Neural progenitor cell (in vitro differentiated cells): ENCODE measurements around the gene OR52K1. TPM values are rescaled to one million over a fixed set of nuclear protein-coding genes. Genes with fewer than 3 reads are reported as not detected.

Experiments
- DNase-seq: peaks from one replicate; pipeline ENCODE4 v3.0.0-alpha.2; 2016; ENCODE audit warnings: low spot score
- H2AFZ ChIP-seq: fragments of 200-600 bp; sonication (generic); replicated peaks from 2 replicates; pipeline ENCODE4 v1.6.1; 2016; ENCODE audit warnings: antibody characterized with exemption
- H3F3A ChIP-seq: fragments of 200-600 bp; sonication (generic); 2 replicates; pipeline ENCODE4 v1.6.1; 2016; ENCODE audit warnings: antibody characterized with exemption, low read depth
- H3K27ac ChIP-seq: fragments of 200-600 bp; sonication (generic); 2 replicates; pipeline ENCODE4 v1.5.1; 2016; ENCODE audit warnings: mild to moderate bottlenecking
- H3K27me3 ChIP-seq: fragments of 200-600 bp; sonication (generic); 2 replicates; pipeline ENCODE4 v1.6.1; 2016; ENCODE audit warnings: mild to moderate bottlenecking, moderate library complexity
- H3K36me3 ChIP-seq: fragments of 200-600 bp; sonication (generic); 2 replicates; pipeline ENCODE4 v1.5.1; 2016
- H3K4me1 ChIP-seq: fragments of 200-600 bp; sonication (generic); 2 replicates; pipeline ENCODE4 v1.6.1; 2016; ENCODE audit warnings: mixed run types
- H3K4me2 ChIP-seq: fragments of 200-600 bp; sonication (generic); 2 replicates; pipeline ENCODE4 v1.6.1; 2016
- H3K4me3 ChIP-seq: fragments of 200-600 bp; sonication (generic); 2 replicates; pipeline ENCODE4 v1.5.1; 2016
- H3K79me2 ChIP-seq: fragments of 200-600 bp; sonication (generic); 2 replicates; pipeline ENCODE4 v1.6.1; 2016; ENCODE audit warnings: low read depth
- H3K9ac ChIP-seq: fragments of 200-600 bp; sonication (generic); 2 replicates; pipeline ENCODE4 v1.6.1; 2016
- H3K9me3 ChIP-seq: fragments of 200-600 bp; sonication (generic); 2 replicates; pipeline ENCODE4 v1.5.1; 2016; ENCODE audit warnings: low read depth
- H4K20me1 ChIP-seq: fragments of 200-600 bp; sonication (generic); 2 replicates; pipeline ENCODE4 v1.6.1; 2016; ENCODE audit warnings: low read depth
- H3K27ac Mint-ChIP-seq: 3 replicates; pipeline ENCODE4 v1.8.0; 2021; ENCODE audit warnings: mixed read lengths
- H3K27me3 Mint-ChIP-seq: 2 replicates; pipeline ENCODE4 v1.8.0; 2022; ENCODE audit warnings: low read depth, mild to moderate bottlenecking, inconsistent platforms, moderate library complexity, mixed read lengths; ENCODE audit not compliant: insufficient read depth
- H3K36me3 Mint-ChIP-seq: 3 replicates; pipeline ENCODE4 v1.8.0; 2021; ENCODE audit warnings: mixed read lengths
- H3K4me1 Mint-ChIP-seq: 3 replicates; pipeline ENCODE4 v1.8.0; 2021; ENCODE audit warnings: mixed read lengths
- H3K4me3 Mint-ChIP-seq: 3 replicates; pipeline ENCODE4 v1.8.0; 2021; ENCODE audit warnings: mild to moderate bottlenecking, moderate library complexity, mixed read lengths
- H3K9me3 Mint-ChIP-seq: 3 replicates; pipeline ENCODE4 v1.8.0; 2020; ENCODE audit warnings: mixed read lengths
- EZH2 ChIP-seq: fragments of 200-600 bp; sonication (generic); IDR thresholded peaks from 2 replicates; pipeline ENCODE4 v1.6.1; 2017; ENCODE audit warnings: antibody characterized with exemption, mild to moderate bottlenecking, moderate library complexity
- EZH2phosphoT487 ChIP-seq: fragments of 200-600 bp; sonication (generic); IDR thresholded peaks from 2 replicates; pipeline ENCODE4 v1.6.1; 2017; ENCODE audit warnings: antibody characterized with exemption
- total RNA-seq: library from RNA; depleted of rRNA; stranded (reverse); fragments of >200 nt; gene quantifications from 2 replicates; pipeline ENCODE4 v1.2.3, GENCODE V29; 2015; ENCODE audit warnings: low replicate concordance
- TF ChIP-seq, protein P1 (sequence below): fragments of 200-600 bp; sonication (generic); IDR thresholded peaks from 2 replicates; pipeline ENCODE4 v1.5.1; 2017; ENCODE audit warnings: antibody characterized with exemption, mild to moderate bottlenecking

Gene OR52K1
- total RNA-seq, 1 donor from 2014 or later = not detected

DNA sequence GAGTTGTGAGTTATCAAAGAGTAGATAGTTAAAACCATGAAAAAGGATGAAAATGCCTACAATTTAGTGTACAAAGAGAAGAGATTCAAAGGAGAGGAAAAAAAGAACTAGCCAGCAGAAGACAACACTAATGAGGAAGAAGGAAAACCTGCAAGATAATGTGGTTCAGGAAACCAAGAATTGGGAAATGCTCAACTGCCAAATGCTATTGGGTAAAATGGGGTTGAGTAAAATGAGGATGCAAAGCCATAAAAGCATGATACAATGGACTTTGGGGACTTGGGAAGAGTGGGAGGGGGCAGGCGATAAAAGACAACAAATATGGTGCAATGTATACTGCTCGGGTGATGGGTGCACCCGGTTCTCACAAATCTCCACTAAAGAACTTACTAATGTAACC is 40.9 kb upstream of the OR52K1 start:
- no peak overlapping the region for H3K4me3 Mint-ChIP-seq
- Histone ChIP-seq H3F3A (no peaks in the 10 kb centered on the region), H3K27ac (no peak overlapping the region)

DNA sequence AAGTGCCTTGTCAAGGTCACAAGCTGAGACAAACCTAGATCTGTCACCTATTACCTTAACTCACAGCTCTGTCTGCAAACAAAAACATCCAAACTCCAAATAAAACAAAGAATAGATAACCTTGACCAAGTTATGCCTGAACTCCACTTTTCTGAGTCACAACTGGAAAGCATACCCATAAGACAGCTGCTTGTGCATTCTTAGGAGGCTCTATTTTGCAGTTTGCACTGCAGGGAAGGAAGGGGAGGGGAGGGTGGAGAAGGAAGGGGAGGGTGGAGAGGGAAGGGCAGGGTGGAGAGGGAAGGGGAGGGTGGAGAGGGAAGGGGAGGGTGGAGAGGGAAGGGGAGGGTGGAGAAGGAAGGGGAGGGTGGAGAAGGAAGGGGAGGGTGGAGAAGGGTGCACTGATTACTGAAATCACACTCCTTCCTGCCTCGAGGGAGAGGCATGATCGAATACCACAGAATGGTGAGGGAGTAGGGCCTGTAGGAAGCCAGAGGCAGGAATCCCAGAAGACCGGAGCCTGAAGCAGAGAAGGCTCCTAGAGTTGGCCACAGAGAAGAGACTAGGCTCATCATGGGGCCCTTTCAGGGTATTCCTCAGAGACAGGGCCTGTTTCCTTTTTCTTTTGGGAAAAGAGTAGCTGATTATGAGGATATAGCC is 39.1 kb upstream of the OR52K1 start:
- Mint-ChIP-seq H3K36me3 (no peaks in the 10 kb centered on the region), H3K4me1 (no peaks in the 10 kb centered on the region), H3K27me3 (no peaks in the 10 kb centered on the region), H3K4me3 (no peak overlapping the region), H3K27ac (no peak overlapping the region), H3K9me3 (no peaks in the 10 kb centered on the region)
- Histone ChIP-seq H3K9me3 (no peaks in the 10 kb centered on the region), H4K20me1 (no peaks in the 10 kb centered on the region), H3K9ac (no peak overlapping the region), H2AFZ (no peak overlapping the region), H3K27ac (no peak overlapping the region), H3F3A (no peaks in the 10 kb centered on the region), H3K4me2 (no peak overlapping the region), H3K79me2 (no peaks in the 10 kb centered on the region), H3K27me3 (no peaks in the 10 kb centered on the region), H3K36me3 (no peaks in the 10 kb centered on the region), H3K4me1 (no peaks in the 10 kb centered on the region), H3K4me3 (no peak overlapping the region)
- DNase-seq = no peak
- TF ChIP-seq EZH2 = no peak
- no peak for TF ChIP-seq EZH2phosphoT487
- TF ChIP-seq, protein P1, sequence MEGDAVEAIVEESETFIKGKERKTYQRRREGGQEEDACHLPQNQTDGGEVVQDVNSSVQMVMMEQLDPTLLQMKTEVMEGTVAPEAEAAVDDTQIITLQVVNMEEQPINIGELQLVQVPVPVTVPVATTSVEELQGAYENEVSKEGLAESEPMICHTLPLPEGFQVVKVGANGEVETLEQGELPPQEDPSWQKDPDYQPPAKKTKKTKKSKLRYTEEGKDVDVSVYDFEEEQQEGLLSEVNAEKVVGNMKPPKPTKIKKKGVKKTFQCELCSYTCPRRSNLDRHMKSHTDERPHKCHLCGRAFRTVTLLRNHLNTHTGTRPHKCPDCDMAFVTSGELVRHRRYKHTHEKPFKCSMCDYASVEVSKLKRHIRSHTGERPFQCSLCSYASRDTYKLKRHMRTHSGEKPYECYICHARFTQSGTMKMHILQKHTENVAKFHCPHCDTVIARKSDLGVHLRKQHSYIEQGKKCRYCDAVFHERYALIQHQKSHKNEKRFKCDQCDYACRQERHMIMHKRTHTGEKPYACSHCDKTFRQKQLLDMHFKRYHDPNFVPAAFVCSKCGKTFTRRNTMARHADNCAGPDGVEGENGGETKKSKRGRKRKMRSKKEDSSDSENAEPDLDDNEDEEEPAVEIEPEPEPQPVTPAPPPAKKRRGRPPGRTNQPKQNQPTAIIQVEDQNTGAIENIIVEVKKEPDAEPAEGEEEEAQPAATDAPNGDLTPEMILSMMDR = no peak

More for the DNA sequence above, 40.9 kb upstream of the OR52K1 start:
- Histone ChIP-seq H3K79me2 (no peaks in the 10 kb centered on the region), H2AFZ (no peak overlapping the region), H3K4me2 (no peak overlapping the region), H3K4me1 (no peaks in the 10 kb centered on the region), H3K36me3 (no peaks in the 10 kb centered on the region), H3K9ac (no peak overlapping the region), H3K27me3 (no peaks in the 10 kb centered on the region), H3K9me3 (no peaks in the 10 kb centered on the region), H3K4me3 (no peak overlapping the region), H4K20me1 (no peaks in the 10 kb centered on the region)
- no peaks in the 10 kb centered on the region for H3K27me3 Mint-ChIP-seq
- no peak for DNase-seq
- H3K36me3 Mint-ChIP-seq = no peaks in the 10 kb centered on the region
- no peak overlapping the region for H3K27ac Mint-ChIP-seq
- no peak for TF ChIP-seq EZH2phosphoT487
- TF ChIP-seq, protein P1 = no peak
- TF ChIP-seq EZH2 = no peak
- no peaks in the 10 kb centered on the region for H3K4me1 Mint-ChIP-seq
- no peaks in the 10 kb centered on the region for H3K9me3 Mint-ChIP-seq

DNA sequence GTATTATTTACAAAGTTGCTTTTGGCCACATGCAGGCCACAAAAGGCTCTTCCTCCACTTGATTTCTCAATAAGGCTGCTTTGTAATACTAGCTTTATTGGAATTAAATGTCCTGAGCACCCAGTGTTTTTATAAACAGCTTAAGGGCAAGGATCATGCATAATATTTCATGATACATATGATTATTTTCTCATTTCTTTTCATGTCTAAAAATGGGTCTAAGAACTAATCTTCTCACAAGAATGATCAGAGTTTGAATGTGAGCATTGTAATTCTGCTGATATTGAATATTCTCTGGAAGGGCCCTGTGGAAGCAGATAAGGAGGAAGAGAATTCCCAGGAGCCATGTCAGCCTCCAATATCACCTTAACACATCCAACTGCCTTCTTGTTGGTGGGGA is 33.5 kb upstream of the OR52K1 start, which contains the start of gene OR52K2:
Gene OR52K2, plus strand, starts transcription at position 301 of the 400 bp plus-strand sequence. Its CDS starts 45 bp downstream, at position 346.
- Histone ChIP-seq H3K9me3 (no peaks in the 10 kb centered on the region), H3K27me3 (no peaks in the 10 kb centered on the region), H3F3A (no peaks in the 10 kb centered on the region), H3K4me3 (no peak within 1 kb of the TSS), H2AFZ (no peak within 1 kb of the TSS), H3K9ac (no peak within 1 kb of the TSS), H3K36me3 (no peaks in the 10 kb centered on the region), H3K79me2 (no peaks in the 10 kb centered on the region), H4K20me1 (no peaks in the 10 kb centered on the region), H3K4me2 (no peak within 1 kb of the TSS), H3K27ac (no peak within 1 kb of the TSS), H3K4me1 (no peaks in the 10 kb centered on the region)
- no peaks in the 10 kb centered on the region for H3K36me3 Mint-ChIP-seq
- no peak for TF ChIP-seq EZH2
- TF ChIP-seq, protein P1 = no peak
- no peak for TF ChIP-seq EZH2phosphoT487
- H3K27ac Mint-ChIP-seq = no peak within 1 kb of the TSS
- peaks cover 2% of the 10 kb centered on the region for H3K27me3 Mint-ChIP-seq
- no peaks in the 10 kb centered on the region for H3K4me1 Mint-ChIP-seq
- DNase-seq = no peak
- H3K4me3 Mint-ChIP-seq = no peak within 1 kb of the TSS
- no peaks in the 10 kb centered on the region for H3K9me3 Mint-ChIP-seq
